Ramos (cell line): Measurements from ENCODE around the gene SUV39H1.

Source experiments
- in situ Hi-C: fragments of 300-500 bp; cut with MboI; formaldehyde crosslinking; loops from one replicate; pipeline ENCODE4 v1.14.3; 2022; ENCODE audit warnings: low sequenced_read_pairs; ENCODE audit not compliant: unreplicated experiment

The SUV39H1 gene

GRCh38 chrX:48754238-48754637 lies 57.7 kb downstream of the SUV39H1 start:
- in situ Hi-C loops: no loop called here
